HG02884 (cell line): ENCODE measurements around the gene CAMK1D.
"Not testable (repeated sequence)": the region's sequence is repeated elsewhere in the genome, so short reads cannot be mapped to it uniquely, and the experiment has no call there.

ENCODE experiments used
- ATAC-seq: cut with Tn5 transposase; IDR thresholded peaks from one replicate; pipeline ENCODE4 v1.9.1; 2021; ENCODE audit warnings: mild to moderate bottlenecking, moderate library complexity; ENCODE audit not compliant: unreplicated experiment

Gene CAMK1D

GRCh38 chr10:12806228-12807095 lies 457.1 kb downstream of the CAMK1D start:
- no peak for ATAC-seq

- no peak for ATAC-seq
Observed at GRCh38 chr10:12807096-12807755, 457.9 kb downstream of the CAMK1D start.

GRCh38 chr10:12808014-12808613 lies 458.8 kb downstream of the CAMK1D start:
- no peak for ATAC-seq

GRCh38 chr10:12810046-12810445 lies 460.7 kb downstream of the CAMK1D start:
- ATAC-seq = not testable (repeated sequence)

- no peak for ATAC-seq
Observed at GRCh38 chr10:12811826-12812225, 462.5 kb downstream of the CAMK1D start.

GRCh38 chr10:12812571-12812970 lies 463.2 kb downstream of the CAMK1D start:
- ATAC-seq = no peak

GRCh38 chr10:12814166-12814565 lies 464.8 kb downstream of the CAMK1D start:
- ATAC-seq = no peak

GRCh38 chr10:12819071-12819470 lies 469.7 kb downstream of the CAMK1D start:
- ATAC-seq = no peak

GRCh38 chr10:12819656-12820055 lies 470.3 kb downstream of the CAMK1D start:
- ATAC-seq = no peak

GRCh38 chr10:12822126-12822892 lies 473.0 kb downstream of the CAMK1D start:
- ATAC-seq = no peak

- no peak for ATAC-seq
Observed at GRCh38 chr10:12822893-12823170, 473.5 kb downstream of the CAMK1D start.

GRCh38 chr10:12823328-12823727 lies 474.0 kb downstream of the CAMK1D start:
- ATAC-seq = no peak

GRCh38 chr10:12825260-12825849 lies 476.0 kb downstream of the CAMK1D start:
- ATAC-seq = no peak

GRCh38 chr10:12826800-12827372 lies 477.5 kb downstream of the CAMK1D start:
- ATAC-seq = no peak

GRCh38 chr10:12828736-12829135 lies 479.4 kb downstream of the CAMK1D start:
- no peak for ATAC-seq

- ATAC-seq = no peak
Observed at GRCh38 chr10:12829831-12830390, 480.6 kb downstream of the CAMK1D start.

- no peak for ATAC-seq
Observed at GRCh38 chr10:12832096-12832495, 482.7 kb downstream of the CAMK1D start.

- no peak for ATAC-seq
Observed at GRCh38 chr10:12833451-12833850, 484.1 kb downstream of the CAMK1D start.

- no peak for ATAC-seq
Observed at GRCh38 chr10:12834116-12834665, 484.8 kb downstream of the CAMK1D start.

- ATAC-seq = no peak
Observed at GRCh38 chr10:12834721-12835120, 485.4 kb downstream of the CAMK1D start.
